HAP-1 (cell line): ENCODE data around the gene RPS27L.

Source experiments
- DNase-seq, 2 experiments: peaks; one replicate each; pipeline ENCODE4 v3.0.0-alpha.2; 2016 to 2020; ENCODE audit warnings: low spot score in 2 of 2
- H3K27me3 ChIP-seq: fragments of 250-450 bp; sonication (Bioruptor Pico); 2 replicates; pipeline ENCODE4 v1.5.1; 2020; ENCODE audit warnings: low read depth, mild to moderate bottlenecking, moderate library complexity
- H3K36me3 ChIP-seq: fragments of 250-450 bp; sonication (Bioruptor Pico); replicated peaks from 2 replicates; pipeline ENCODE4 v1.5.1; 2020; ENCODE audit warnings: mild to moderate bottlenecking
- H3K4me1 ChIP-seq: fragments of 250-450 bp; sonication (Bioruptor Pico); 2 replicates; pipeline ENCODE4 v1.5.1; 2020; ENCODE audit warnings: mild to moderate bottlenecking
- H3K4me3 ChIP-seq: fragments of 250-450 bp; sonication (Bioruptor Pico); 2 replicates; pipeline ENCODE4 v1.5.1; 2020; ENCODE audit warnings: mild to moderate bottlenecking, moderate library complexity
- H3K9me3 ChIP-seq: fragments of 250-450 bp; sonication (Bioruptor Pico); 2 replicates; pipeline ENCODE4 v1.5.1; 2020; ENCODE audit warnings: mild to moderate bottlenecking, moderate library complexity
- in situ Hi-C: fragments of 300-500 bp; cut with MboI; formaldehyde crosslinking; loops from 3 replicates; pipeline ENCODE4 v1.14.3; 2020; ENCODE audit warnings: low sequenced_read_pairs, inconsistent platforms, mixed read lengths

RPS27L gene

GRCh38 chr15:63172851-63173451 is 15.7 kb upstream of the RPS27L start:
- Histone ChIP-seq H3K36me3 (no peaks in the 10 kb centered on the region), H3K4me1 (peaks cover 31% of the 10 kb centered on the region), H3K27me3 (no peaks in the 10 kb centered on the region), H3K9me3 (no peaks in the 10 kb centered on the region), H3K4me3 (no peak overlapping the region)
- in situ Hi-C loops: loop anchor here (25.0 kb wide), 1 partner anchor 914 kb away; the partner anchor contains the start of genes CIAO2A and SNX1
- peak; percentile 90 to 100 for DNase-seq

DNA sequence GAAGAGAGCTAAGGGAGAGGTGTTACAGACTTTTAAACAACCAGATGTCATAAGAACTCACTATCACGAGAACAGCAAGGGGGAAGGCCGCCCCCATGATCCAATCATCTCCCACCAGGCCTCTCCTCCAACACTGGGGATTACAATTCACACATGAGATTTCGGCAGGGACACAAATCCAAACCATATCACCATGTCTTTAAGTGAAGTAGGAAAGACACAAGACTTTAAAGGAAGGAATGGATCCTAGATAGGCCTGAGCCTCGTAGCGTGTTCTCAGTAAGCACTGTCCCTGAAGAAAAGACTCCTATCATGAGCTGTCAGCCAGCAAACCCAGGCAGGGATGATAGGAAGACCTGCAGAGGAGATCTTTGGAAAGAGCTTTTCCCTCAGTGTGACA is 15.1 kb upstream of the RPS27L start:
- no peaks in the 10 kb centered on the region for H3K36me3 ChIP-seq
- no peak overlapping the region for H3K4me3 ChIP-seq
- H3K9me3 ChIP-seq: no peaks in the 10 kb centered on the region
- in situ Hi-C loops: loop anchor here (25.0 kb wide), 1 partner anchor 915 kb away; the partner anchor contains the start of genes CIAO2A and SNX1
- H3K27me3 ChIP-seq: no peaks in the 10 kb centered on the region
- DNase-seq: no peak
- H3K4me1 ChIP-seq: peaks cover 26% of the 10 kb centered on the region

DNA sequence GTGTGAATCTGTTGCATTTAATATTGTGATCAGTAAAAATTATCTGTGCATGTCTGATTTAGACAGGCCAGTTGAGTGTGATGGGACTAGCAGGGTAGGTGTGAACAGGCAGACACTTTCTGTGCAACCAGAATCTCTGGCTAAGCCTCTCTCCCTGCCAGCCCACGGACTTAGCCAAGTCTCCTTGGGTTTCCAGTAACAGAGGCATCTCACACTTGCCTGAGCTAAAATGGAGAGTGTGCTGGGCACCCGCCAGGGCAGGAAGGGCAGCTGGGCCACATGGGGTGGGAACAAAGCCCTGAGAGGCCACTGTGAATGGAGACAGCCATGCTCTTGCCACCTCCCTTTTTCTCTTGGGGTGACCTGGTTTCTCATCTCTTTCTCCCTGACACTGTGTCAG is 12.5 kb upstream of the RPS27L start:
- DNase-seq: no peak
- no peaks in the 10 kb centered on the region for H3K36me3 ChIP-seq
- in situ Hi-C loops: loop anchor here (25.0 kb wide), 1 partner anchor 918 kb away; the partner anchor contains the start of genes CIAO2A and SNX1
- H3K4me1 ChIP-seq: peaks cover 15% of the 10 kb centered on the region
- no peaks in the 10 kb centered on the region for H3K27me3 ChIP-seq
- H3K9me3 ChIP-seq: no peaks in the 10 kb centered on the region
- no peak overlapping the region for H3K4me3 ChIP-seq

- no peak for DNase-seq
Observed at GRCh38 chr15:63166219-63166618, 8.9 kb upstream of the RPS27L start.

GRCh38 chr15:63165166-63165859 is 8.0 kb upstream of the RPS27L start:
- no peaks in the 10 kb centered on the region for H3K9me3 ChIP-seq
- no peak overlapping the region for H3K4me3 ChIP-seq
- no peak for DNase-seq
- H3K36me3 ChIP-seq: no peaks in the 10 kb centered on the region
- no peaks in the 10 kb centered on the region for H3K4me1 ChIP-seq
- in situ Hi-C loops: loop anchor here (25.0 kb wide), 1 partner anchor 922 kb away; the partner anchor contains the start of genes CIAO2A and SNX1
- no peaks in the 10 kb centered on the region for H3K27me3 ChIP-seq

More at GRCh38 chr15:63166219-63166618, 8.9 kb upstream of the RPS27L start:
- no peaks in the 10 kb centered on the region for H3K9me3 ChIP-seq
- no peaks in the 10 kb centered on the region for H3K36me3 ChIP-seq
- in situ Hi-C loops: loop anchor here (25.0 kb wide), 1 partner anchor 921 kb away; the partner anchor contains the start of genes CIAO2A and SNX1
- no peaks in the 10 kb centered on the region for H3K27me3 ChIP-seq
- H3K4me1 ChIP-seq: no peaks in the 10 kb centered on the region
- no peak overlapping the region for H3K4me3 ChIP-seq

GRCh38 chr15:63163217-63163616 is 5.9 kb upstream of the RPS27L start:
- in situ Hi-C loops: loop anchor here (25.0 kb wide), 1 partner anchor 924 kb away; the partner anchor contains the start of genes CIAO2A and SNX1
- DNase-seq: no peak
- Histone ChIP-seq H3K27me3 (no peaks in the 10 kb centered on the region), H3K4me1 (no peaks in the 10 kb centered on the region), H3K9me3 (no peaks in the 10 kb centered on the region), H3K4me3 (no peak overlapping the region), H3K36me3 (no peaks in the 10 kb centered on the region)

DNA sequence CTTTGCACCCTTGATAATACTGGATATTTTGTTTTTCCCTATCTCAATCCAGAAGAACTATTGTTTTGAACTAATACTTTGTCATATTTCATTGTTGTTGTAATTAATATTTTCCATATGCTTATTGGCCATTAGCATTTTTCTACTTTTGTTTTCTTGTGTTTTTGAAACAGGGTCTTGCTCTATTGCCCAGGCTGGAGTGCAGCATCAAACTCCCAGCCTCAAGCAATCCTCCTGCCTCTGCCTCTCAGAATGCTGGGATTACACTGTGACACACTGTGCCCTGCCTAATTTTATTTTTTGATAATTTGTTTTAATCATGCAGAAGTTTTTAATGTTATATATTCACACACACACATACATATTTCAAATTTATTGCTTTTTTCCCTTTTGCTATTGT is 3.4 kb upstream of the RPS27L start:
- in situ Hi-C loops: loop anchor here (25.0 kb wide), 1 partner anchor 927 kb away; the partner anchor contains the start of genes CIAO2A and SNX1
- Histone ChIP-seq H3K9me3 (no peaks in the 10 kb centered on the region), H3K4me1 (peaks cover 5% of the 10 kb centered on the region), H3K36me3 (no peaks in the 10 kb centered on the region), H3K27me3 (no peaks in the 10 kb centered on the region), H3K4me3 (no peak overlapping the region)
- DNase-seq: no peak

- Histone ChIP-seq H3K4me3 (peak overlapping the region; percentile 89), H3K27me3 (no peaks in the 10 kb centered on the region), H3K4me1 (peaks cover 9% of the 10 kb centered on the region), H3K36me3 (peaks cover 6% of the 10 kb centered on the region; the same call in 1 of the 2 replicates), H3K9me3 (no peaks in the 10 kb centered on the region)
- in situ Hi-C loops: loop anchor here (25.0 kb wide), 1 partner anchor 929 kb away; the partner anchor contains the start of genes CIAO2A and SNX1
- peak; percentile 91 for DNase-seq
Observed at GRCh38 chr15:63157891-63158431, 684 bp upstream of the RPS27L start.

- Histone ChIP-seq H3K27me3 (no peaks in the 10 kb centered on the region), H3K4me1 (peaks cover 9% of the 10 kb centered on the region)
- DNase-seq: peak in 1 of 2 experiments; percentile 66
Observed at GRCh38 chr15:63156755-63157117, 541 bp downstream of the RPS27L start.

GRCh38 chr15:63156086-63156710 is 1.1 kb downstream of the RPS27L start:
- in situ Hi-C loops: loop anchor here (25.0 kb wide), 1 partner anchor 931 kb away; the partner anchor contains the start of genes CIAO2A and SNX1
- Histone ChIP-seq H3K27me3 (no peaks in the 10 kb centered on the region), H3K4me1 (peaks cover 9% of the 10 kb centered on the region), H3K9me3 (no peaks in the 10 kb centered on the region), H3K4me3 (peak overlapping the region; percentile 89), H3K36me3 (peaks cover 6% of the 10 kb centered on the region; the same call in 1 of the 2 replicates)
- peak in 1 of 2 experiments; percentile 85 for DNase-seq

More at GRCh38 chr15:63156755-63157117, 541 bp downstream of the RPS27L start:
- in situ Hi-C loops: loop anchor here (25.0 kb wide), 1 partner anchor 931 kb away; the partner anchor contains the start of genes CIAO2A and SNX1
- Histone ChIP-seq H3K9me3 (no peaks in the 10 kb centered on the region), H3K4me3 (peak overlapping the region; percentile 89), H3K36me3 (peaks cover 6% of the 10 kb centered on the region; the same call in 1 of the 2 replicates)

- Histone ChIP-seq H3K4me3 (no peak overlapping the region; the same call in 1 of the 2 replicates), H3K4me1 (peaks cover 9% of the 10 kb centered on the region), H3K9me3 (no peaks in the 10 kb centered on the region), H3K36me3 (peaks cover 6% of the 10 kb centered on the region; the same call in 1 of the 2 replicates), H3K27me3 (no peaks in the 10 kb centered on the region)
- DNase-seq: no peak
- in situ Hi-C loops: loop anchor here (25.0 kb wide), 1 partner anchor 932 kb away; the partner anchor contains the start of genes CIAO2A and SNX1
Observed at GRCh38 chr15:63155486-63155885, 1.8 kb downstream of the RPS27L start.

GRCh38 chr15:63151665-63152064 is 5.6 kb downstream of the RPS27L start:
- H3K36me3 ChIP-seq: peaks cover 6% of the 10 kb centered on the region; the same call in 1 of the 2 replicates
- in situ Hi-C loops: loop anchor here (25.0 kb wide), 1 partner anchor 936 kb away; the partner anchor contains the start of genes CIAO2A and SNX1

DNA sequence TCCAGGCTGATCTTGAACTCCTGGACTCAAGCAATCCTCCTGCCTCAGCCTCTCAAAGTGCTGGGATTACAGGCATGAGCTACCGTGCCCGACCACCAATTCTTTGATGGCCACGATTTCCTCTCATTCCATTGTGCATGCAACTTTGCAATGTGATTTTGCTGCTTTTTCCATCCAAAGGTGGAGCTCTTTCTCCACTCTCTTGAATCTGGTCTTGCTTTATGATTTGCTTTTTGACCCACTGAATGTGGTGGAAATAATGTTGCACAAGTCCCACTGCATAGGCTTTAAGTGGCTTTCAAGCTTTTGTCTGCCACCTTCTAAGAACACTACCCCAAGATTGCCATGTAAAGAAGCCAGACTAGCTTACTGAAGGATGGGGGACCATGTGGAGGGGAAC is 10.6 kb downstream of the RPS27L start:
- no peaks in the 10 kb centered on the region for H3K36me3 ChIP-seq
- no peak for DNase-seq
- no peaks in the 10 kb centered on the region for H3K9me3 ChIP-seq
- no peaks in the 10 kb centered on the region for H3K4me1 ChIP-seq
- in situ Hi-C loops: no loop called here
- no peaks in the 10 kb centered on the region for H3K27me3 ChIP-seq
- no peak overlapping the region for H3K4me3 ChIP-seq

More at GRCh38 chr15:63151665-63152064, 5.6 kb downstream of the RPS27L start:
- H3K9me3 ChIP-seq: no peaks in the 10 kb centered on the region
- H3K27me3 ChIP-seq: no peaks in the 10 kb centered on the region
- H3K4me1 ChIP-seq: peaks cover 9% of the 10 kb centered on the region
- H3K4me3 ChIP-seq: no peak overlapping the region
- no peak for DNase-seq
